Common myeloid progenitor, CD34-positive (primary cell): ENCODE results near the gene CKMT1B.
"Not testable (repeated sequence)": the region's sequence is repeated elsewhere in the genome, so short reads cannot be mapped to it uniquely, and the experiment has no call there.

Source experiments
- CTCF ChIA-PET: fragments of 350-600 bp; sonication (Branson Sonifier 250); formaldehyde crosslinking; loops from one replicate; lab custom pipeline; 2021; ENCODE audit warnings: antibody characterized with exemption; lab: Charles Lee
- POLR2A ChIA-PET: fragments of 350-600 bp; sonication (Branson Sonifier 250); formaldehyde crosslinking; loops from one replicate; lab custom pipeline; 2021; ENCODE audit warnings: antibody characterized with exemption; lab: Charles Lee
- DNase-seq, 3 donors: peaks; one replicate each; pipeline versions ENCODE4 v3.0.0 to v3.0.0-alpha.2; 2013
- H3K27ac ChIP-seq, 2 experiments: 1 replicate in 1 of 2; 2 replicates in 1 of 2; pipeline ENCODE4 v1.7.0; 2013; ENCODE audit warnings: inconsistent platforms in 2 of 2, low read length in 2 of 2, mild to moderate bottlenecking in 2 of 2, low read depth in 1 of 2, moderate library complexity in 1 of 2; ENCODE audit not compliant: severe bottlenecking in 2 of 2, insufficient read depth in 1 of 2, poor library complexity in 1 of 2
- H3K27me3 ChIP-seq, 5 experiments: replicated peaks in 2 of 5; 1 replicate in 3 of 5; 2 replicates in 2 of 5; pipeline versions ENCODE4 v1.6.1 to v1.7.0; 2013; ENCODE audit warnings: low read length in 4 of 5, mild to moderate bottlenecking in 2 of 5, moderate library complexity in 2 of 5, inconsistent platforms in 1 of 5; ENCODE audit not compliant: insufficient read depth in 5 of 5, control insufficient read depth in 4 of 5
- H3K36me3 ChIP-seq, 4 experiments: 1 replicate in 2 of 4; 2 replicates in 2 of 4; pipeline versions ENCODE4 v1.6.1 to v1.7.0; 2013; ENCODE audit warnings: low read length in 3 of 4, control low read depth in 1 of 4, mild to moderate bottlenecking in 1 of 4; ENCODE audit not compliant: control insufficient read depth in 4 of 4, insufficient read depth in 4 of 4
- H3K4me1 ChIP-seq, 4 experiments: 1 replicate in 3 of 4; 2 replicates in 1 of 4; pipeline versions ENCODE4 v1.6.1 to v1.7.1; 2013; ENCODE audit warnings: low read length in 3 of 4, mild to moderate bottlenecking in 3 of 4, control low read depth in 1 of 4, inconsistent platforms in 1 of 4, moderate library complexity in 1 of 4; ENCODE audit not compliant: control insufficient read depth in 4 of 4, insufficient read depth in 4 of 4; ENCODE audit errors: control extremely low read depth in 1 of 4
- H3K4me3 ChIP-seq, 7 experiments: 1 replicate in 4 of 7; 2 replicates in 3 of 7; pipeline versions ENCODE4 v1.5.1 to v1.7.0; 2013; ENCODE audit warnings: mild to moderate bottlenecking in 7 of 7, low read length in 6 of 7, moderate library complexity in 6 of 7, inconsistent platforms in 2 of 7, low read depth in 2 of 7, control low read depth in 1 of 7; ENCODE audit not compliant: insufficient read depth in 4 of 7, control insufficient read depth in 1 of 7; ENCODE audit errors: extremely low read depth in 1 of 7
- H3K9me3 ChIP-seq, 5 experiments: 1 replicate in 4 of 5; 2 replicates in 1 of 5; pipeline versions ENCODE4 v1.6.1 to v1.7.1; 2013; ENCODE audit warnings: low read length in 4 of 5, mild to moderate bottlenecking in 2 of 5, inconsistent platforms in 1 of 5, low read depth in 1 of 5, moderate library complexity in 1 of 5; ENCODE audit not compliant: control insufficient read depth in 4 of 5, insufficient read depth in 2 of 5; ENCODE audit errors: control extremely low read depth in 1 of 5
- WGBS: methylation state at CpG from one replicate; pipeline ENCODE4 v1.1.5; 2013; ENCODE audit not compliant: insufficient coverage; 5-methylcytosine and 5-hydroxymethylcytosine counted together

Gene CKMT1B

DNA sequence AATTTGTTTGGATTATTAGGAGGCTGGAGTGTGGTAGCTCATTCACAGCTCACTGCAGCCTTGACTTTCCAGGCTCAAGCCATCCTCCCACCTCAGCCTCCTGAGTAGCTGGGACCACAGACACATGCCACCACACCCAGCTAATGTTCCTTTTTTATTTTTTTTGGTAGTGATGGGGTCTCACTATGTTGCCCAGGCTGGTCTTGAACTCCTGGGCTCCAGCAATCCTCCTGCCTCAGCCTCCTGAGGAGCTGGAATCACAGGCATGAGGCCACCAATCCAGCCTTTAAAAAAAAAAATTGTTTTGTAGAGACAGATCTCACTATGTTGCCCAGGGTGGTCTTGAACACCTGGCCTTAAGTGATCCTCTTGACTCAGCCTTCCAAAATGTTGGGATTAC is 33.1 kb downstream of the CKMT1B start:
- H3K36me3 ChIP-seq, H3K9me3 ChIP-seq, H3K4me1 ChIP-seq, H3K4me3 ChIP-seq, H3K27me3 ChIP-seq, POLR2A ChIA-PET, DNase-seq, CTCF ChIA-PET, H3K27ac ChIP-seq: not testable (repeated sequence)

- H3K4me1 ChIP-seq, POLR2A ChIA-PET, CTCF ChIA-PET, H3K4me3 ChIP-seq, H3K36me3 ChIP-seq, H3K27ac ChIP-seq, H3K9me3 ChIP-seq, DNase-seq, H3K27me3 ChIP-seq: not testable (repeated sequence)
- WGBS, result 97% methylated on average over 8 of the region's 8 CpGs
Observed at GRCh38 chr15:43638464-43639204, 44.8 kb downstream of the CKMT1B start.
